GF-D8 (cell line): ENCODE results near the gene KRTAP10-1.
A peak's percentile ranks its signal among the peaks of the same experiment; 100 is the strongest.
"Not testable (repeated sequence)": the region's sequence is repeated elsewhere in the genome, so short reads cannot be mapped to it uniquely, and the experiment has no call there.

Experiments
- DNase-seq: peaks from one replicate; lab custom pipeline; 2025; lab: John Stamatoyannopoulos, UW

KRTAP10-1 gene

DNA sequence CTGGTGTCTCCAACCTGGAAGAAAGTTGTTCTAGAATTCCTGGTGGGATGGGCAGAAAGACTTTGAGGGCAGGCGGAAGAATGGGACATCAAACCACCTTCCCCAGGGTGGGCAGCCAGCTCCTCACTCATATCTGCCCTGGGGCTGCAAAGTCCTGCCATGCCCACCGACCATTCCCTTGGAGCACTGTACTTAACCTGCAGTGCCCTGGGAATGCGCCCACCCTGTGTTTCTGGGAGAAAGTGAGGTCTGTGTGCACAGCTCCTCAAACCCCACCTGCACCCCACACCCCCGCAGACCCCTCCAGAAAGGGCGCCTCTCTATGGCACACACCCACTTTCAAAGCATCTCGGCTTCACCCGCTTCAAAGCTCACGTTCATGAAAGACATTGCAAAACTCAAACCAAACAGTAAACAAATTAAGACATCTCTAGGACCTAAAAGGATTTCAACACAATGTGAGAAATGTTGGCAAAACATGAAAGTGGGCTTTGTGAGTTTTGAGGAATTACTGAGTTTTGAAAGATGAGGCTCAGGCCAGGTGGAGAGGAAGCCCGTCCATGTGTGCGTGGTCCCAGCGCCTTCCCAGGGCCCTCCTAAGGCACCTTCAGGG lies 25.1 kb downstream of the KRTAP10-1 start:
- no peak for DNase-seq

DNA sequence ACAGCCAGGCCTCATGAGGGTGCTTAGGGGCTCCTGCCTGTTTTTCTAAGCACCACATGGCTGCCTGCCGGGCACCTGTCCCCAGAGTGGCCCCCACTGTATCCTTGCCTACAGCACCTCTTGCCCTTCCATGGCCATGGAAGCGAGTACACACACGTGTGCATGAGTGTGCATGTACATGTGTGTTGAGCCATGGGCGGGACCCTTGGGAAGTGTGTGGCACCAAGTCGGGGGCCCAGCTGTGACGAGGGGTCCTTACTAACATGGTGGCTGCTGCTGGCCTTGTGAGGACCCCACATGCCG lies 25.8 kb downstream of the KRTAP10-1 start:
- DNase-seq = no peak

DNA sequence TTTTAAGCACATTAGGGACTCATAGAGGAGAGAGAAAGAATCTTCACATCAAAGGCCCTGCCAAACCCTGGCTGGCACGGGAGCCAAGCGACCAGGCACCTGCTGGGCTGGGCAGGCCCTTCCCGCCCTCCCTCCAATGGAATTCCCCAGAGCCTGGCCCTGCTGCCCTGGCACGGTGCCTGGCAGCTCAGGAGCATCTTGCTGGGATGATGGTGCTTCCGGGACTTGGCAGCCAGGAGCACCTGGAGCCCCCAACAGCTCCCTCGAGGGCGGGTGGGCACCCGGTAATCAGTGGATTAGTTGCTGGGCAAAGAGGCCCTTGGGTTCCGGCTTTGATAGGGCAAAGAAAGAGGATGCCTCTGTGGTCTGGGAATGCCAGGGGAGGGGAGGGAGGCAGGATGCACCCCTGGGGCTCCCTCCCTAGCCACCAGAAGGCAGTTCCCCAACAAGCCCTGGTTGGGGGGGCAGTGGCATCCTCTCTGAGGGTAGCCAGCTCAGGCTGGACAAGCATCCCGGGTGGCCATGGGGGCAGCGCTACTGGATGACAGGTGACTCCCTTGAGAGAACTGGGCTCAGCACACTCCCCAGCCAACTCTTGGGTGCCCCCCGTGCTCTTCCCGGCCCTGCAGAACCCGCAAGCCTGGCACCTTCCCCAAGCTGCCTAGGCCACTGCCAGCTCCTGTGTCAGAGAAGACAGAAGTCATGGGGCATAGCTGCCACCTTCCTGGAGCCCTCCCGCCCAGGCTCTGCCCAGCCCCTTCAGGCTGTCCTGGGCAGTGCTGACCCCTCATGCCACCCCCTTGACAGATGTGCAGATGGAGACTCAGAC lies 26.4 kb downstream of the KRTAP10-1 start:
- no peak for DNase-seq

DNA sequence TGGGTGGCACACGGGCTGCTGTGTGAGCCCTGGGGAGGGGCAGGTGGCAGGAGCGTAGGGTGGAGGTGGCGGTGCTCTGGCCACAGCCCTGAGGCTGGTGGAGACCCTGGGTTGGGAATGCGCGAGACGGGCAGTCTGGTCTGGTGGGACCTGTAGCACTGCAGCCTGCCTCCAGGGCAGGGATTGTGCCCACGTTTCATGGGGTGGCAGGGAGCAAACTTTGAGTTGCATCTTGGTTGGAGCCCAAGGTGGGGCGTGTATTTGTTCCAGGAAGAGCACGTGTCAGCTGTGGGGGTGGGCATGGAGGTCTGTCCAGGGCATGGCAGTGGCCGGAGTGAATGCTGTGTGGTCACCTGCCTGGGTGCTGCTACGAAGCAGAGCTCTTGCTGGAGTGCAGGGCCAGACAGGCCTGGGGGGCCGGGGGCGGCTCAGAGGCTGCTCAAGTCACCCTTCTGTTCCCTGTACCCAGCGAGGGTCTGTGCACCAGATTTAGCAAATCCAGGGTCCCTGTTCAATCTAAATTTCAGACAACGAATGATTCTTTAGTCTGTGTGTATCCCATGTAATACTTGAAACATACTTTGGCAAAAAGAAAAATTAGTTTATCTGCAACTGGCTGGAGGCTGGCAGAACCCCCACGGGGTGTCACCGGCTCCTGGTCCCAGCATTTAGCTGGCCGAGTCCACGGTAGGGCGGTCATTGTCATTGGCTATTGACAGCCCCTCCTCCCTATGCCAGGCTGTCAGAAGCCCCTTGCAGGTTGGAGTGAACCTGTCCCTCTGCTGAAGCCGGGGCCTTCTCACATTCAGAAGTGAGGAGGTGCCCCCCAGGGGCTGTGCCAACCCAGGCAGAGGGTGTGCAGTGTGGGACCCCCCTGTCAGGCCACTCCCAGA lies 27.3 kb downstream of the KRTAP10-1 start:
- no peak for DNase-seq

DNA sequence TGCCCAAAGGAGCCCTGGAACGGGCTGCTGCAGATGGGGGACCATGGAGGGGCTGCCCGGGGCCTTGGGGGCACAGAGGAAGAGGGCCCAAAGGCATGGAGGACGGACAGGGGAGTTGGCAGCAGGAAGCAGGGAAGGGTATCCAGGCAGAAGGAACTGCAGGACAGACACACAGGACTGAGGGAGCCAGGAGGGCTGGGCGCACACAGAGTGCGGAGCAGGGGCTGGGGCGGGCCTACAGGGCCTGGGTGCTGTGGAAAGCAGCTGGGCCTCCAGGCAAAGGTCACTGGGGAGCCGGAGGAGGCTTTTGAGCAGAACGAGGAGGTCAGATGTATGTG lies 28.1 kb downstream of the KRTAP10-1 start:
- no peak for DNase-seq

DNA sequence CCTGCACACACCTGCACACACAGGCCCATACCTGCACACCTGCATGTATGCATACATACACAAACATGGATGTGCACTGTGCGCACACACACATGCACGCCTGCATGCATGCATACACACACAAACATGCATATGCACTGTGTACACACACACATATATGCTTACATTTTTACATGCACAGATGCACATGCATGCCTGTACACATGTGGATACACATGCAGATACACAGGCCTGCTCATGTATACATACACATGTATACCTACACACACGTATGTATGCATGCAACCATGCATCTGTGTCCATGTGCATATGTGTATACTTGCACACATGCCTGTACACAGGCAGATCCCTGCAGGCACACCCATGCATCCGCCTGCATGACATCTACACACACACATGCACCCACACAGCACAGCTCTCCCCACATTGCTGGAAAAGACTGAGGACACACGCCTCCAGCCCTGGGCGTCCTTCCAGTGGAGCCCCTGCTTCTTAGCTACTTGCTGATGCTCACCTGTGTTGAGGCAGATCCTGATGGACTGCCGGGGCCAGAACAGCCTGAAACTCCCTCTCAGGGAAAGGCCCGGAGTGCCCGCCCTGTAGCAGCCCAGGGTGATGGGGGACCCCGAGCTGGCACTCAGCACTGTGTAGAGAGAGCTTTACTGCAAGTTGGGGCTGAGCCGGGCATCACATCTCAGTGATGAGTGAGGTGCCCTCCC lies 28.6 kb downstream of the KRTAP10-1 start:
- DNase-seq = no peak

DNA sequence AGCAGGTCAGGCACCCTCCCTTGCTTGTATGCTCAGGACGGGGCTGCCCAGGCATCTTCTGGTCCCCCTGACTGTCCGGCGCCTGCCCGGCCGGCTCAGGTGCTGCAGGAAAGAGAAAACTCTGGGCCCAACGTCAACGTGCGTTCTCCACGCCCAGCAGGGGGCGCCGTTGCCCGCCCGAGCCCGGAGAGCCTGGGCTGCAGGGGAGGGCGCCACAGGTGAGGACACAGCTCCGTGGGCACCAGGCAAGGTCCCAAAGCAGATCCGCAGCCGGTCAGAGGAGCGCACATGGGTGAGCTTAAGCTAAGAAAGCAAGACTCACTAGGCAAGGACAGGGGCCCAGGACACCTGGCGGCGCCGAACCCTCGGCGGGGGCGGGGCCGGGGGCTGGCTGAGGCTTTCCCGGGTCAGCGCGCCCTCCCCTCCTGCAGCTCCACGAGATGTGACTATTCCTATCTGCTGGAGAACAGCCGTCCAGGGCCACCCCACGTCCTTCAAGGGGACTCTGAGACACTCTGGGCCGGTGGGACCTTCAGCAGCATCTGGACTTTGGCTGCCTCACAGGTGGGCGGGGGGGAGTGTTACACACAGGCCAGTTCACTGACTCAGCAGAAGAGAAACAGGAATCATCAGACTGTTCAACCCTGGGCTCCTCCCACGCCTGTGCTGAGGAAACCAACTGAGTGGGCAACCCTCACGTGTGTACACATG lies 29.3 kb downstream of the KRTAP10-1 start:
- peak; percentile 22 for DNase-seq

DNA sequence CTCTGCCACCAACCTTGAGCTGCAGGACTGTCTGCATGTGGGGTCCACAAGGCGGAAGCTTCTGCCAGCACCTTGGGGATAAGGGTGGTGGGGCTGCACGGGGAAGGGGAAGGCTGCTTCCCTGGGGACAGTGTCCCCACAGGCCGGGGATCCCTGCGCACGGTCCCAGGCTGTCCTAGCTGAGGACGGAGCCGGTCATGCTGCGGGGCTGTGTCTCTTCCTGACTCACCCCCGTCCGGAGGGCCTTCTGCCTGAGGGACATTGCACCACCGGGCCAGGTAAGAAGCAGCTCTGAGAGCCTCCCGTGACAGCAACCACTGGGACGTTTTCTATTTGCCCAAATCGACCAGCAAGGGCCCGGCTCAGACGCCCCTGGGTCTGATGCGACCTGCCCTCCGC lies 29.9 kb downstream of the KRTAP10-1 start:
- DNase-seq = no peak

DNA sequence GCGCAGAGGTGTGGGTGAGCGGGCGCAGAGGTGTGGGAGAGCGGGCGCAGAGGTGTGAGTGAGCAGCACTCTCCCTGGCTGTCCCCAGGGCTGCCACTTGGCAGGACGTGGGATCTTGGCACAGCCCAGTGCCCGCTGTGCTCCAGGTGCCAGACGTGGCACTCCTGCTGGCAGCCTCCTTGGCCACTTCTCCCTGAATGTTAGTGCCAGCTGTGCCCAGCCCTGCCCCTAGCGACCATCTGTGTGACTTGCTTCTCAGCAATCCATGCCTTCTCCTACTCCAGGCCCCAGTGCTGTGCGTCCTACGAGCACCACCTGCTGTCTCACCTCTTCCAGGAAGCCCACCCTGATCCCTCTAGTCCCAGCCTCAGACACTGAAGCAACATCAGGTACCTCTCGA lies 30.5 kb downstream of the KRTAP10-1 start:
- peak; percentile 10 for DNase-seq

DNA sequence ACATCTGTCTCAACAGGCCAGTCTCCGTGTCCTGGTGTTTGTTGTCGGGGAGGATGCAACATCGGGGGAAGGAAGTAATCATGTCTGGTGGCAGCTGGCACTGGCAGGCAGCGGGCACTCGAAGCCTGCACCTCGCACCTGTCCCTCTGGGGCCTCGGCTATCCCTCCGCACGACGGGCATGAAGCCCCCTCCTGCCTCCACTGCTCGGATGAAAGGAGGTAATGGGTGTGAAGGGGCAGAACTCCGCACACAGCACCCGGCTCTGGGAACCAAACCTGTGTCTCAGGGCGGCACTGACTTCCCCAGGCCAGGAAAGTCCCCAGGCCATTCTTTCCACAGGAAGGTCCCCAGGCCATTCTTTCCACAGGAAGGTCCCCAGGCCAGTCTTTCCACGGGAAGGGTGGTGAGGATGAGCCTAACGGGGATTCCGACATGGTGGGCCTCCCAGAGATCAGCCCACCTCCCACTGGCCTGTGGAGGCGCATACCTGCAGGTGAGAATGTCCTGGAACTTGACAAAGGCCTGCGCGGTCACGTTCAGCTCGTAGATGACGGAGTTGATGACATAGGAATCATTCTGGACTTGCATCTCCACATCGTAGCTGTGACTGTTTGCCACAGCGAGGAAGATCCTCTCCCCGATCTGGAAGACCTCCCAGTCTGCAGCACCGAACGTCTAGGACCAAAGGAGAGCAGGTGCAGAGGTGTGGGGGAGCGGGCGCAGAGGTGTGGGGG lies 31.1 kb downstream of the KRTAP10-1 start:
- DNase-seq = no peak

DNA sequence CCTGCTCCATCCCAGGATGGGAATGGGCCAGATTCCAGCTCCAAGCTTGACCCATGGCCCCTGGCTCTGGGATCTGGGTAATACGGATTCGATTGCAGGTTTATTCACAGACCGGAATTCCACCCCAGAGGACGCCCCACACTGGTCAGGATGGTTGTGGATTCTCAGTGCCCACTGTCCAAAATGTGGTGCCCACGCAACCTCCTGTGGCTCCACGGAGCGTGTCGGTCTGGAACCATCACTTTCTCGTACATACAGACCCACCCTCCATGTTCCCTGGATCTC lies 31.6 kb downstream of the KRTAP10-1 start:
- DNase-seq = no peak

DNA sequence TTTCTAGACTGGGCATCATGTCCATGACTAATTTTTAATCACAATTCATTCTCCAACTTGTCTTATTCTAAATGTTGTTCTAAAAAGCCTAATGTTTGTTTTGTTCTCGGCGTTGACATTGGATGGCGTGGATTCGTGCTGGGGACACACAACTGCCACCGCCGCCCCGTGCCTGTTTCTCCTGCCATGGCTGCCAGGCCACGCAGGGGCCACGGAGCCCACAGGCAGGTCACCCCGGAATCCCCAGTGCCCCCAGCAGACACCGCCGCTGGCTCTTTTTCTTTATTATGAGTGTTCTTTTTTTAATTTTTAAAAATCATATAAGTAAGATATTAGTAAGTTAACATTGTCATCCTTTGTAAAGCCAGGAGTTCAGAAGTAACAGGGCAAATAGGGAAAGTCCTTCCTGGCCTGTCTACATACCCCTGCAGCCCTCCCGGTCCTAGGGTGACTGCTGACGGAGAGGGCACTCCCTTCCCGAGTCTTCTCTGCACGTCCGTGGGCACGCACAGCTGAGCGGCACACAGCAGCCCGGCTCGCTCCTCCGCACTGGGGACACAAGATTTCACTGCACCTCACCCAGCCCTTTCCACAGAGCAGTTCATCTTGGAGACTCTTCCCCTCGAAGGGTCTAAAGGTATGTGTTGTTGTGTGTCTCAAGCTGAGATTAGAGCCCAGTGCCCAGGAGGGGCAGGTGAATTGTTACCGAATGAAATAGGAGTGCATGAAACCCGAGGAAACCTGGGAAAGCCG lies 32.1 kb downstream of the KRTAP10-1 start:
- no peak for DNase-seq

DNA sequence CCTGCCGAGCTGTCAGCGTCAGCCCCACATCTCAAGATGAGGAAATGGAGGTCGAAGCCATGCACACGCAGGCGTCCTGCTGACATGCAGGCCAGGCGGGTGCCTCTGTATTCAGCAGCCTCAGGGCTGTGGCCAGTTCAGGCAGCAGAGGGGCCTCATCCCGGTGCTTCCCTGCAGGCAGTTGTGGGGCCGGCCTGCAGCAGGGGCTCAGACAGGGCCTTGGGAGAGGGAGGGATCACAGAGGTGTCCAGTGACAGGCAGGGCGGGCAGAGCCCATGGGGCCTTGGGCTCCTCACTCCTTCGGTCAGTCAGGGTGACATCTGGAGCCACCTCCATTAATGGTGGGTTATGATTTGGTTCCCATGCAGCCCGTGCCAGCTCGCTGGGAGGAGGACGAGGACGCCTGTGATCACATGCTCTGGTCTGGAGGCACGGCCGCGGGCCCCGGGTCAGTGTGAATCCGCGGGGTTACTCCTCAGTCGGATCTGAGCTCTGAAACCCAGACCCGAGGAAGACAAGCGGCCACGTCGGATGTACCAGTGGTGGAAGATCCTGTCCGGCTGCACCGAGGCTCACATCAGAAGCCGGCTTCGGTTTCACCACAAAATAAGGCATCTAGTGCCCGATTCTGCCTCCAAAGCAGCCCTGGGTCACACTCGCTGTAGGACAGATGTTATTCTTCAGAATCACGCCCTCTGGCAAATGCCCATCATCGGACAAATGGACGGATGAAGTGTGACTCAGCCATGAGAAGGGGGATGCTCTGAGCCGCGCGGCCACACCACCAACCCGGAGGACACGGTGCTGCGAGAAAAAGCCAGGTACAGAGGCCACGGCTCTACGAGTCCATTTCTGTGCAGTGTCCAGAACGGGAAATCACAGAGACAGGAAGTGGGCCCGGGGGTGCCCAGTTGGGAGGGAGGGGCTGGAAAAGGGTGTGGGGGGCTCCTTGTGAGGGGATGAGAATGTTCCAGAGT lies 33.4 kb downstream of the KRTAP10-1 start:
- DNase-seq = no peak

DNA sequence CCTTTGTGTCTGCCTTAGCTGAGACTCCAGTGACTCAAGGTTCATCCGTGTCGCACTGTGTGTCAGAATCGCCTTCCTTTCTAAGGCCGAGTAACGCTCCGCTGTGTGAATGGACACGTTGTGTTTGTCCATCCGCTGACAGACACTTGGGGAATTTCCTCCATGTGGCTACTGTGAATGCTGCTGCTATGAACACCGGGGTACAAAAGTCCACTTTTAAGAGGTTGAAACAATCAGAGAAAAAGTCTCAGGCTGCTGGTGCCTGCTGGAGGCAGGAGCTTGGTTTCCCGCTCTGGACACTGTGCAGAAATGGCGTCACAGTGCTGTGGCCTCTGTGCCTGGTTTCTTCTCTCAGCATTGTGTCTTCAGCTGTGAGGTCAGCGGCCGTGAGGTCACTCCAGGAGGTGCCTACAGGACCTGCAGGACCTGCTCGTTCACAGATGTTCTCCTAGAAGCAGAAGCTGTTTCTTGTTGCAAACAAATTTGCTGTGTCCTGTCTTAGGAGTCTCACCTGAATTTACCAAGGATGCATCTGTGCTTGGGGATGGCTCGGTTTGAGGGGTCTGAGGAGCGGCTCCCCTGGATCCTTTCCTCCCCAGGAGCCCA lies 34.2 kb downstream of the KRTAP10-1 start:
- no peak for DNase-seq

DNA sequence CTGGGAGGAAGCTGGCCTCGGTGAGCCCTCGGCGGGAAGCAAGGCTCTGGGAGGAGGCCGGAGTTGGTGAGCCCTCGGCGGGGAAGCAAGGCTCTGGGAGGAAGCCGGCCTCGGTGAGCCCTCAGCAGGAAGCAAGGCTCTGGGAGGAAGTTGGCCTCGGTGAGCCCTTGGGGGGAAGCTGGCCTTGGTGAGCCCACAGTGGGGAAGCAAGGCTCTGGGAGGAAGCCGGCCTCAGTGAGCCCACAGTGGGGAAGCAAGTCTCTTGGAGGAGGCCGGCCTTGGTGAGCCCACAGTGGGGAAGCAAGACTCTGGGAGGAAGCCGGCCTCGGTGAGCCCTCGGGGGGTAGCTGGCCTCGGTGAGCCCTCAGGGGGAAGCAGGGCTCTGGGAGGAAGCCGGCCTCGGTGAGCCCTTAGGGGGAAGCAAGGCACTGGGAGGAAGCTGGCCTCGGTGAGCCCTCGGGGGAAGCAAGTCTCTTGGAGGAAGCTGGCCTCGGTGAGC lies 36.0 kb downstream of the KRTAP10-1 start:
- DNase-seq = no peak

DNA sequence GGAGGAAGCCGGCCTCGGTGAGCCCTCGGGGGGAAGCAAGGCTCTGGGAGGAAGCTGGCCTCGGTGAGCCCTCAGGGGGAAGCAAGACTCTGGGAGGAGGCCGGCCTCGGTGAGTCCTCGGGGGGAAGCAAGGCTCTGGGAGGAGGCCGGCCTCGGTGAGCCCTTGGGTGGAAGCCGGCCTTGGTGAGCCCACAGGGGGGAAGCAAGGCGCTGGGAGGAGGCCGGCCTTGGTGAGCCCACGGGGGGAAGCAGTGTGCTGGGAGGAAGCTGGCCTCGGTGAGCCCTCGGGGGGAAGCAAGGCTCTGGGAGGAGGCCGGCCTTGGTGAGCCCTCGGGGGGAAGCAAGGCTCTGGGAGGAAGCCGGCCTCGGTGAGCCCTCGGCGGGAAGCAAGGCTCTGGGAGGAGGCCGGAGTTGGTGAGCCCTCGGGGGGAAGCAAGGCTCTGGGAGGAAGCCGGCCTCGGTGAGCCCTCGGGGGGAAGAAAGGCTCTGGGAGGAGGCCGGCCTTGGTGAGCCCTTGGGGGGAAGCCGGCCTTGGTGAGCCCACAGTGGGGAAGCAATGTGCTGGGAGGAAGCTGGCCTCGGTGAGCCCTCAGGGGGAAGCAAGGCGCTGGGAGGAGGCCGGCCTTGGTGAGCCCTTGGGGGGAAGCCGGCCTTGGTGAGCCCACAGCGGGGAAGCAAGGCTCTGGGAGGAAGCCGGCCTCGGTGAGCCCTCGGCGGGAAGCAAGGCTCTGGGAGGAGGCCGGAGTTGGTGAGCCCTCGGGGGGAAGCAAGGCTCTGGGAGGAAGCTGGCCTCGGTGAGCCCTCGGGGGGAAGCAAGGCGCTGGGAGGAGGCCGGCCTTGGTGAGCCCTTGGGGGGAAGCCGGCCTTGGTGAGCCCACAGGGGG lies 36.7 kb downstream of the KRTAP10-1 start:
- not testable (repeated sequence) for DNase-seq

DNA sequence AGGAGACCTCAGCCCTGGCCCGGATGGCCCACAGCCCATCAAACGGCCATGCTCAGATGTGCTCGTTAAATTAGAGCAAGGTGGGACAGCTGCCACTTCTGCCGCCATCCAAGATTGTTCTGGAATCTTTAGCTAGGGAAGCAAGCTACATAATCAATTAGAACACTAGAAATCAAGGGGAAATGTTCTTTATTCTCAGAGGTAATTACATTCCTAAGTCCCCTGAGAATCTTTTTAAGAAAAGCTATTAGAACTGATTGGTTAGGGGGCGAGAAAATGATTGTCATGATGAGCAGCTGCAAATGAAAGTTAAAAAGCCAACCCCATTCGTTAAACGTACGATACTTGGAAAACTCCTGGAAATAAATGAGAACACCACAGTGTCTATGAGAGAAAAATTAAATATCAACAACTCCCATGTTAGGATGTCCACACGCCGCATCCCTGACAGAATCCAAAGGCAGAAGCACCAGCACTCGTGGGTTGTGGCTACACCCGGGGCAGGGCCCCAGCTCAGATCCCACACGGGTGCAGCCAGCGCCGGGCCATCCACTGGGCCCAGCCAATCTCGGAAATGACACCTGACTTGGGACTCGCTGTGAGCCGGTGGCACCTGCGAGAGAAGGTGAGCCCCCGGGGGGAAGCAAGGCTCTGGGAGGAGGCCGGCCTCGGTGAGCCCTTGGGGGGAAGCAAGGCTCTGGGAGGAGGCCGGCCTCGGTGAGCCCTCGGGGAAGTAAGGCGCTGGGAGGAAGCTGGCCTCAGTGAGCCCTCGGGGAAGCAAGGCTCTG lies 37.6 kb downstream of the KRTAP10-1 start:
- DNase-seq = no peak
